Activated naive CD4-positive, alpha-beta T cell treated with anti-CD3 and anti-CD28 coated beads for 36 hours (primary cell): ENCODE measurements around the gene TSPAN10. TPM values are rescaled to one million over a fixed set of nuclear protein-coding genes. Genes with fewer than 3 reads are reported as not detected.
A peak's percentile ranks its signal among the peaks of the same experiment; 100 is the strongest.

ENCODE experiments used
- CTCF ChIA-PET: fragments of 350-600 bp; sonication (Branson Sonifier 250); formaldehyde crosslinking; loops from one replicate; lab custom pipeline; 2021; ENCODE audit warnings: antibody characterized with exemption; lab: Charles Lee
- DNase-seq: peaks from one replicate; pipeline ENCODE4 v3.0.0-alpha.2; 2020
- H3K27ac Mint-ChIP-seq: one replicate; pipeline ENCODE4 v1.8.0; 2021; ENCODE audit warnings: mild to moderate bottlenecking, mixed read lengths
- H3K27me3 Mint-ChIP-seq: one replicate; pipeline ENCODE4 v1.8.0; 2021; ENCODE audit warnings: low read depth, mixed read lengths
- H3K36me3 Mint-ChIP-seq: one replicate; pipeline ENCODE4 v1.8.0; 2021; ENCODE audit warnings: low read depth, mixed read lengths
- H3K4me1 Mint-ChIP-seq: one replicate; pipeline ENCODE4 v1.8.0; 2021; ENCODE audit warnings: low read depth, mixed read lengths
- H3K4me3 Mint-ChIP-seq: one replicate; pipeline ENCODE4 v1.8.0; 2021; ENCODE audit warnings: mild to moderate bottlenecking, moderate library complexity, mixed read lengths
- H3K9me3 Mint-ChIP-seq: one replicate; pipeline ENCODE4 v1.8.0; 2021; ENCODE audit warnings: mixed read lengths
- intact Hi-C: fragments of 100-400 bp; cut with micrococcal nuclease; formaldehyde crosslinking; loops from one replicate; pipeline ENCODE4 v1.15.1; 2023
- total RNA-seq, 2 experiments: library from RNA; stranded (reverse); gene quantifications; one replicate each; pipeline ENCODE4 v1.2.3, GENCODE V29; 2021

Gene TSPAN10
- total RNA-seq, 2 experiments from 2014 or later: 0.12 TPM; not detected in 1

DNA sequence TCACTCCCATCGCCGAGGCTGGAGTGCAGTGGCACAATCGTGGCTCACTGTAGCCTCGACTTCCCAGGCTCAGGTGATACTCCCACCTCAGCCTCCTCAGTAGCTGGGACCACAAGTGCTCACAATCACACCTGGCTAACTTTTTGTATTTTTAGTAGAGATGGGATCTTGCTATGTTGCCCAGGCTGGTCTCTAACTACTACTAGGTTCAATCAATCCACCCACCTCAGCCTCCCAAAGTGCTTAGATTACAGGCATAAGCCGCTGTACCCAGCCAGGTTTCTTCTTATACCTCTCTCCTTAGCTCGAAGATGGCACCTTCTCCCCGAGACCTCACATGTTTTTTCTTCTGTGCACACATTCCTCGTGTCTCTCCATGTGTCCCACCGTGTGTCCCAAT is 3.0 kb downstream of the TSPAN10 start:
- no peak overlapping the region for H3K4me3 Mint-ChIP-seq
- intact Hi-C loops: no loop called here
- peaks cover 14% of the 10 kb centered on the region for H3K4me1 Mint-ChIP-seq
- no peaks in the 10 kb centered on the region for H3K27me3 Mint-ChIP-seq
- no peak overlapping the region for H3K27ac Mint-ChIP-seq
- no peaks in the 10 kb centered on the region for H3K9me3 Mint-ChIP-seq
- DNase-seq: no peak
- CTCF ChIA-PET: no interaction called here
- no peaks in the 10 kb centered on the region for H3K36me3 Mint-ChIP-seq

DNA sequence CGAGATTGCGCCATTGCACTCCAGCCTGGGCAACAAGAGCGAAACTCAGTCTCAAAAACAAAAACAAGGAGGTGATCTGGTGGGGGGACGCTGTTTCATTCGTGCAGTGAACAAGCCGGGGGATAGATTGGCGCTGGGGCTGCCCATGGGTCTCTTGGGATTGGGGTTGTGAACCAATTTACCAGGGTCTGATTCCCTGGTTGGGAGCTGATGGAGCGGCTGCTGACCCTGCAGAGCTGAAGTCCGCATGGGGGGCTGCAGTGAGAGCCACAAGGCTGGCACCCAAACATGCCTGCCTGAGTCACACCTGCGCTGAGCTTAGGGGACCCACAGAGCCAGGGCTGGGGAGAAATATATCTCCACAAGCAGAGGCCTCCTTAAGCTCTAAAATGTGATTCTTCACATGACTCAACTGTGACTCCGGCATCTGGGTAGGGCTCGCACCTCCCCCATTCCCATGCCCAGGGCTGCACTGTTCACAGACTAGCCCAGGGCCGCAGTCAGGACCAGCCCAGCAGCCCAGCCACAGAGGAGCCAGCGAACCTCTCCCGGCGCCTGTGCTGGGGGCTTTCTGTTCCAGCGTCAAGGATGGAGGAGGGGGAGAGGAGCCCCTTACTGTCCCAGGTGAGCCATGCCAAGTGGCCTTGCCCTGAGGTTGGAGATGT is 5.0 kb downstream of the TSPAN10 start:
- no peaks in the 10 kb centered on the region for H3K27me3 Mint-ChIP-seq
- no peak overlapping the region for H3K4me3 Mint-ChIP-seq
- no peak for DNase-seq
- no peak overlapping the region for H3K27ac Mint-ChIP-seq
- CTCF ChIA-PET: no interaction called here
- intact Hi-C loops: no loop called here
- H3K36me3 Mint-ChIP-seq: no peaks in the 10 kb centered on the region
- H3K4me1 Mint-ChIP-seq: peaks cover 3% of the 10 kb centered on the region
- H3K9me3 Mint-ChIP-seq: no peaks in the 10 kb centered on the region

DNA sequence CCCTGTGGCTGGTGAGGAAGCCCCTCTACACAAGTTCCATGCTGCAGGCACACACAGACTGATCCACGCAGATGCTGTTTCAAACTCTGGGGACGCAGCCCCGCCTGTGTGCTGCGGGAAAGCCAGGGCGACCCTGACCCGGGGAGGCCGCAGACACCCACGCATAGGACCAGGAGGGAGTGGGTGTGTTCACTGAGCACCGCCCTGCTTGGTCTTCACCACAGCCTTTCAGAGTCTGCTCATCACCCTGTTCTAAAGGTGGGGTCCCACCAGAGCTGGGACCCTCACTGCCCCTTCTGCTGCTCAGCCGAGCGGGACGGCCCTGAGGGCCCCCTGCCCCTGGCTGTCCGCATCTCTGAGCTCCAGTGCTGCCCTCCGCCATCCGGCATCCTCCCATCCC is 7.5 kb downstream of the TSPAN10 start:
- H3K4me3 Mint-ChIP-seq: no peak overlapping the region
- CTCF ChIA-PET: no interaction called here
- no peak overlapping the region for H3K27ac Mint-ChIP-seq
- DNase-seq: no peak
- no peaks in the 10 kb centered on the region for H3K36me3 Mint-ChIP-seq
- peaks cover 13% of the 10 kb centered on the region for H3K27me3 Mint-ChIP-seq
- no peaks in the 10 kb centered on the region for H3K4me1 Mint-ChIP-seq
- intact Hi-C loops: no loop called here
- H3K9me3 Mint-ChIP-seq: no peaks in the 10 kb centered on the region

DNA sequence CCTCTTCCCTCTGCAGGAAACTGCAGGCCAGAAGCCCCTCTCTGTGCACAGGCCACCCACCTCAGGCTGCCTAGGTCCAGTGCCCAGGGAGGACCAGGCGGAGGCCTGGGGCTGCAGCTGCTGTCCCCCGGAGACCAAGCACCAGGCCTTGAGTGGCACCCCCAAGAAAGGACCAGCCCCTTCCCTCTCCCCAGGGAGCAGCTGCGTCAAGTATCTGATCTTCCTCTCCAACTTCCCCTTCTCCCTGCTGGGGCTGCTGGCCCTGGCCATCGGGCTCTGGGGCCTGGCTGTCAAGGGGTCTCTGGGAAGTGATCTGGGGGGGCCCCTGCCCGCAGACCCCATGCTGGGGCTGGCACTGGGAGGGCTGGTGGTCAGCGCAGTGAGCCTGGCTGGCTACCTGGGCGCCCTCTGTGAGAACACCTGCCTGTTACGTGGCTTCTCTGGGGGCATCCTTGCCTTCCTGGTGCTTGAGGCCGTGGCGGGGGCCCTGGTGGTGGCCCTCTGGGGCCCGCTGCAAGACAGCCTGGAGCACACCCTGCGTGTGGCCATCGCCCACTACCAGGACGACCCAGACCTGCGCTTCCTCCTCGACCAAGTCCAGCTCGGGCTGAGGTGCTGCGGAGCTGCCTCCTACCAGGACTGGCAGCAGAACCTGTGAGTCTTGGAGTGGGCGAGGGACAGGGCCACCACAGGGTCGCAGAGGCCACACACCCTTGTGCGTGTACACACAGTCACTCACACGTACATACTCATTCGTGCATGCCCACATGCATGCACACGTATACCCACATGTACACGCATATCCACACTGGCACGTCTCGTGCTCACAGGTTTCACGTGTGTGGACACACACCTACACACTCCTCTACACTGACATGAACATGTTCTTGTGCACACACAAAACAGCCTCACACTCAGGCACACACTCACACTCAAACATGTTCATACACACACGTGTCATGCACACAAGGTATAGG is 8.3 kb downstream of the TSPAN10 start:
- H3K4me3 Mint-ChIP-seq: no peak overlapping the region
- intact Hi-C loops: no loop called here
- no peak for DNase-seq
- peaks cover 18% of the 10 kb centered on the region for H3K27me3 Mint-ChIP-seq
- no peaks in the 10 kb centered on the region for H3K4me1 Mint-ChIP-seq
- CTCF ChIA-PET: no interaction called here
- H3K9me3 Mint-ChIP-seq: no peaks in the 10 kb centered on the region
- no peak overlapping the region for H3K27ac Mint-ChIP-seq
- no peaks in the 10 kb centered on the region for H3K36me3 Mint-ChIP-seq

DNA sequence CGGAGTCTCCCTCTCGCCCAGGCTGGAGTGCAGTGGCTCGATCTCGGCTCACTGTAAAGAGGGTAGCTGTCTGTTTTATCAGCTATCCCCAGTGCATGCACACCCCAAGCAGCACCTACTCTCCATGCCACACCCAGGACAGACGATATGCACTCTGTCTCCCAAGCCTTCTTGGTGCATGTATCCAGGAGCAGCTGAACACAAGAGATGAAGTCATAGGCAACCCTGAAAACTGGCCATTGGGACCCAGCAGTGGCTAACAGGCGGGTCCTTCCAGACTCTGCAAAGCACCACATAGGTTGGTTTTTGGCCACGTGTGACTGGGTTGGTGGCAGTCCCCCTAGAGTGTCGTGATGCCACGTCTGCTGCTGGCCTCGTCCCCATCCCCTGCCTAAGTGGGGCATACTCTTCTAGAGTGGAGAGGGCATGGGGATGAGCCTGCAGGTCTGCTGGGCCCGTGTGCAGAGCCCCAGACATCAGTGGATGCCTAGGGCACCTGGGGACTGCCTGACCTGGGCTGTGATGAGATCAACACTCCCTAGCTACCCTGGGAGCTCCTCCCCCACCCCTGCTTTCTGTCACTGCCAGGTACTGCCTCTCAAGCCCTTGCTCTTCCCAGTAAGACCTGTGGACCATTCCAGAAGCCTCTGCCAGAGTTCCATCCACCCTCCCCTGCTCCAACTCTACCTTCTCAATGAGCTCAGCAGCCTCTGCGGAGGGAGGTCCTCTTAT is 10.0 kb downstream of the TSPAN10 start:
- CTCF ChIA-PET: interaction anchor here (0.5 kb wide), 1 partner anchor 83 kb away, joined by 3 read pairs; no protein-coding TSS in a partner anchor
- no peaks in the 10 kb centered on the region for H3K9me3 Mint-ChIP-seq
- H3K4me3 Mint-ChIP-seq: no peak overlapping the region
- DNase-seq: no peak
- H3K4me1 Mint-ChIP-seq: no peaks in the 10 kb centered on the region
- H3K27ac Mint-ChIP-seq: no peak overlapping the region
- intact Hi-C loops: no loop called here
- peaks cover 23% of the 10 kb centered on the region for H3K27me3 Mint-ChIP-seq
- no peaks in the 10 kb centered on the region for H3K36me3 Mint-ChIP-seq

DNA sequence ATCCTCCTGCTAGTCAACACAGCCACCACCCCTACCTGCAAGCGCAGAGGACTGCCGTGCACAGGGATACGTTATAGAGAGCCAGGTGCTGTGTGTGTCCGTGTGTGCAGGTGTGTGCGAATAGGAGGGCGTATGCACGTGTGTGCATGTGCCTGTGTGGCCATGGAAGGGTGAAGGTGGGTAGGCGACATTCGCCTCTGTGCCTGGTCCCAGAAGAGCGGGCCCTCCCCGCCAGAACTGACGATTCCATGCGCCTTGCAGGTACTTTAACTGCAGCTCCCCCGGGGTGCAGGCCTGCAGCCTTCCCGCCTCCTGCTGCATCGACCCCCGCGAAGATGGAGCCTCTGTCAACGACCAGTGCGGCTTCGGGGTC is 10.6 kb downstream of the TSPAN10 start:
- Mint-ChIP-seq H3K4me1 (no peaks in the 10 kb centered on the region), H3K9me3 (no peaks in the 10 kb centered on the region), H3K27me3 (peaks cover 23% of the 10 kb centered on the region), H3K4me3 (no peak overlapping the region), H3K27ac (no peak overlapping the region), H3K36me3 (no peaks in the 10 kb centered on the region)
- no peak for DNase-seq
- CTCF ChIA-PET: interaction anchor here (0.5 kb wide), 1 partner anchor 82 kb away, joined by 3 read pairs; no protein-coding TSS in a partner anchor
- intact Hi-C loops: no loop called here

DNA sequence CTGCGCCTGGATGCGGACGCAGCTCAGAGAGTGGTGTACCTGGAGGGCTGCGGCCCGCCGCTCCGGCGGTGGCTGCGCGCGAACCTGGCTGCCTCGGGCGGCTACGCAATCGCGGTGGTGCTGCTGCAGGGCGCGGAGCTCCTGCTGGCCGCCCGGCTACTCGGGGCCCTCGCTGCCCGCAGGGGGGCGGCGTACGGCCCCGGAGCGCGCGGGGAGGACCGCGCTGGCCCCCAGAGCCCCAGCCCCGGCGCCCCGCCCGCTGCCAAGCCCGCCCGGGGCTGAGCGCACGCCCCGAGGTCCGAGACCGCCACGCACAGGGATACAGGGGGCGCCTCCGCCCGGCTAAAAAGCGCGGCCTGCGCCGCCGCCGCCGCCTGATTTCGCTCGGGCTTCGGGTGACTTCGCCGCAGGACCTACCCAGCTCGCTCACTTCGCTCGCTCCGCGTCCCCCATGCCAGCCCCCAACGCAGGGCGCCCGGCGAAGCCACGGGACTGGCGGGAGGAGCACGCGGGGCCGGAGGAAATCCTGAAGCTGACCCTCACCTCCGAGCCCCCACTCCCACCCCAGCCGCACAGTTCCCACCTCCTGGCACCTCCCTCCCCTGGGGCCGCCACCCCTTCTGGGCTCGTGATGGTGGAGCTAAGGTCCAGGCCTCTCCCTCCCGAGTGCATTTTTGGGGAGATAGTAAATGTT is 11.2 kb downstream of the TSPAN10 start:
- H3K4me1 Mint-ChIP-seq: peaks cover 2% of the 10 kb centered on the region
- no peak overlapping the region for H3K4me3 Mint-ChIP-seq
- H3K9me3 Mint-ChIP-seq: no peaks in the 10 kb centered on the region
- CTCF ChIA-PET: interaction anchor here (0.5 kb wide), 1 partner anchor 82 kb away, joined by 3 read pairs; no protein-coding TSS in a partner anchor
- intact Hi-C loops: no loop called here
- peaks cover 23% of the 10 kb centered on the region for H3K27me3 Mint-ChIP-seq
- no peak overlapping the region for H3K27ac Mint-ChIP-seq
- DNase-seq: no peak
- H3K36me3 Mint-ChIP-seq: no peaks in the 10 kb centered on the region

DNA sequence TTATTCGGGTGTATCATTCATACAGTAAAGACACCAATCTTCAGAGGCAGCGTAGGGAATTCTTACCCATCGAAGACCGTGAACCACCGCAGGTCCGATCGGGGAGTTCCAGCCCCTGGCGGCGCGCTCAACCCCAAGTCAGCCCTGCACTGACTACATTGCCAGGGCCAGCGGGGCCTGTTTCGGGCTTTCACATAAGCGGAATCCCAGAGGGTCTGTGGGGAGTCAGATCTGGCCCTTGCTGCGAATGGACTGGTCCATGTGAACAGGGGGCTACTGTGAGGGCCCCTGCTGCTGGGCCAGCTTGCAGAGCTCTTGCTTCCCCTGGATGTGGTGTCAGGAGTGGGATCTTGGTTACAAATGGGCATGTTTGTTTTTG is 11.7 kb downstream of the TSPAN10 start:
- CTCF ChIA-PET: no interaction called here
- Mint-ChIP-seq H3K27me3 (peaks cover 26% of the 10 kb centered on the region), H3K36me3 (no peaks in the 10 kb centered on the region), H3K4me3 (no peak overlapping the region), H3K4me1 (peaks cover 7% of the 10 kb centered on the region), H3K9me3 (no peaks in the 10 kb centered on the region), H3K27ac (no peak overlapping the region)
- intact Hi-C loops: no loop called here
- DNase-seq: no peak

DNA sequence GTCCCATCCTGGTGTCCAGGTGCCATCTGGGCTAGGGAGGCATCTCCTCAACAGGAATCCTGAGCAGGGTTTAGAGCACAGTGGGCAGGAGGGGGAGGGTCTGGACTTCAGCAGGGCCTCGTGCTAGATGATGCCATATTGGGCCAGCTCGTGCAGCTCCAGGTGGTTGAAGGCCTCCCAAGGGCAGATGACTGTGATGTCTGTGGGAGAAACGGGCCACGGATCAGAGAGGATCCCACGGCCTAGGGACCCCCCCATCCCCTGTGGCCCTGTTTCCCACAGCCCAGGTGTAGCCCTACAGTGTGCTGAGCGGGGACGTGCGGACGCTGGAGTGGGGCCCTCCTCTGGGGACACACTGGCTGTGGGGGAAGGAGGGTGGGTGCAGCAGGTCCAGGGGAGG is 14.0 kb downstream of the TSPAN10 start:
- Mint-ChIP-seq H3K36me3 (no peaks in the 10 kb centered on the region), H3K4me1 (peaks cover 7% of the 10 kb centered on the region), H3K27me3 (peaks cover 26% of the 10 kb centered on the region), H3K27ac (no peak overlapping the region), H3K4me3 (no peak overlapping the region), H3K9me3 (no peaks in the 10 kb centered on the region)
- no peak for DNase-seq
- intact Hi-C loops: no loop called here
- CTCF ChIA-PET: interaction anchor here (0.8 kb wide), 1 partner anchor 15 kb away, joined by 3 read pairs; no protein-coding TSS in a partner anchor

DNA sequence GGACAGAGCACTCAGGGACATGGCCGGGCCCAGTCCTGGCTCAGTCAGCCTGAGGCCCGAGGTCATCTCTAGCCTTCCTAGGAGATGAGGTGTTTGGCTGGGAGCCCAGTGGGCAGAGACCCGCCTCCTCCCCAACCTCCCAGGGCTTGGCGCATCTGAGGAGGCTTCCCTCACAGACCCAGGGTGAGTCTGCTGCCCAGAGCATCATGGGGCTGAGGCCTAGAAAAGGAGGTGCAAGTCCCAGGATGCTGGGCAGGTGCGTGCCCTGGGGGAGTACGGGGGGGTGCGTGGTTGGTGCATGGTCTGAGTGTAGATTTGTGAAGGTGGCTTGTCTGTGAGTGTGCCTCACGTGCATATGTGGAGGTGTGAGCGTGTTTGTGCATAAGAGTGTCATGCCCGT is 14.7 kb downstream of the TSPAN10 start:
- intact Hi-C loops: no loop called here
- CTCF ChIA-PET: no interaction called here
- Mint-ChIP-seq H3K27ac (no peak overlapping the region), H3K4me1 (peaks cover 7% of the 10 kb centered on the region), H3K9me3 (no peaks in the 10 kb centered on the region), H3K27me3 (peaks cover 26% of the 10 kb centered on the region), H3K4me3 (no peak overlapping the region), H3K36me3 (no peaks in the 10 kb centered on the region)
- no peak for DNase-seq

DNA sequence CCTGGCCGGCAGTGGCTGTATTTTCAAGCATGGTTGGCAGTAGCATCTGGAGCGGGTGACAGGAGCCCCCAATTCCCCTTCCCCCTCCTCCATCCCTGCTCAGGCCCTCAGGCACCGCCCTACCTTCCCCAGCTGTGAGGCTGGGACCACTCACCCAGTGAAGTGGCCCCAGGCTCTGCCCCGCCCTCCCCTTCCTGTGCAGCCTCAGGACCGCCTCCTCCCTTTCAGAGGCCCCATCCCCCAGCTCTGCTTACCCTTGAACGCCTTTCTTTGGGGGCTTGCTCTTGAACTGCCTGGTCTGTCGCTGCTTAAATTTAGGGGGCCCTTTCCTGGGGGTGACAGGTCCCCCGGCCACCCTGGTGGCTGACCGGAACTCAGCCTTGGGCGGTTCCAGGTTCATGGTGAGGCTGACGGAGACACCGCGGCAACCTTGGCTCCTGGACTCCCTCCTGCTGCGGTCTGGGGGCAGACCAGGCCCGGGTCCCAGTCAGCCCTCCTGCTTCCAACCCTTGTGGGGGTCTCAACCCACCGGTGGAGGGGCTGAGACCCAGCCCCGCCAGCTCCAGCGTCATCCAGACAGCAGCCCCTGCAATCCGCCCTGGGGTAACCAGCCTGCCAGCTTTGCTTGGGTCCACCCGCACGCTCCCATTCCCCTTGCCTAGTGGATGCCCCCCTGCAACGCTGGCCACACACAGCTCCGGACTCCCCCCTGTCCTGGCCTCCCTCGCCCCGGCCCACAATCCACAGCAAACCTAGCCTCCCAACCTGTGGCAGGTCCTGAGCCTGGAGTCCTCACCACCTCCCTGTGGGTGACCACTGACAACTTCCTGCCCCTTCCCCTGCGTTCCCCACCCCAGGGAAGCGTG is 16.1 kb downstream of the TSPAN10 start:
- H3K4me1 Mint-ChIP-seq: peaks cover 7% of the 10 kb centered on the region
- peak; percentile 26 for DNase-seq
- CTCF ChIA-PET: no interaction called here
- no peak overlapping the region for H3K27ac Mint-ChIP-seq
- H3K9me3 Mint-ChIP-seq: no peaks in the 10 kb centered on the region
- intact Hi-C loops: no loop called here
- peaks cover 19% of the 10 kb centered on the region for H3K27me3 Mint-ChIP-seq
- no peaks in the 10 kb centered on the region for H3K36me3 Mint-ChIP-seq
- H3K4me3 Mint-ChIP-seq: peak overlapping the region; percentile 58
